Uterus (tissue), 4 donors: Measurements from ENCODE around the gene DTNBP1. TPM values are rescaled to one million over a fixed set of nuclear protein-coding genes. Genes with fewer than 3 reads are reported as not detected.
"Not testable (repeated sequence)": the region's sequence is repeated elsewhere in the genome, so short reads cannot be mapped to it uniquely, and the experiment has no call there.

ENCODE experiments used
- DNase-seq, 2 donors: peaks; one replicate each; pipeline ENCODE4 v3.0.0-alpha.2; 2019 to 2020
- H3K27ac ChIP-seq, 2 donors: fragments of 200-600 bp; sonication (generic); 1 replicate in 1 of 2; 2 replicates in 1 of 2; pipeline ENCODE4 v1.5.1; 2016 to 2018
- H3K27me3 ChIP-seq, 2 donors: fragments of 200-600 bp; sonication (generic); one replicate each; pipeline ENCODE4 v1.5.1; 2018 to 2019; ENCODE audit warnings: control low read depth in 1 of 2
- H3K36me3 ChIP-seq, 2 donors: fragments of 200-600 bp; sonication (generic); one replicate each; pipeline ENCODE4 v1.5.1; 2019; ENCODE audit warnings: control low read depth in 1 of 2
- H3K4me1 ChIP-seq, 2 donors: fragments of 200-600 bp; sonication (generic); one replicate each; pipeline ENCODE4 v1.5.1; 2018 to 2019; ENCODE audit warnings: control low read depth in 1 of 2
- H3K4me3 ChIP-seq, 2 donors: fragments of 200-600 bp; sonication (generic); 1 replicate in 1 of 2; 2 replicates in 1 of 2; pipeline ENCODE4 v1.5.1; 2018 to 2019; ENCODE audit warnings: mild to moderate bottlenecking in 1 of 2
- H3K9me3 ChIP-seq, 2 donors: fragments of 200-600 bp; sonication (generic); one replicate each; pipeline ENCODE4 v1.5.1; 2019; ENCODE audit warnings: control low read depth in 1 of 2
- POLR2A ChIP-seq, 2 donors: fragments of 450-650 bp; IDR thresholded peaks; one replicate each; pipeline ENCODE4 v1.6.1; 2016; ENCODE audit warnings: antibody characterized with exemption in 2 of 2, mild to moderate bottlenecking in 1 of 2, moderate library complexity in 1 of 2
- intact Hi-C: fragments of 100-400 bp; cut with DNase I; formaldehyde crosslinking; loops from one replicate; pipeline ENCODE4 v1.15.1; 2023; ENCODE audit warnings: low total_unique reads
- total RNA-seq, 4 donors: library from RNA; depleted of rRNA in 3 of 4; stranded (reverse); fragments of >200 nt in 3 of 4; gene quantifications; one replicate each; pipeline versions ENCODE4 v1.1.0 to v1.2.4, GENCODE V29; 2014 to 2023
- TF ChIP-seq, protein P1 (sequence below), 4 experiments: fragments of 200-600 bp in 2 of 4; fragments of 450-650 bp in 2 of 4; sonication (generic) in 2 of 4; IDR thresholded peaks; one replicate each; pipeline ENCODE4 v1.5.1; 2016 to 2019; ENCODE audit warnings: antibody characterized with exemption in 4 of 4, mild to moderate bottlenecking in 2 of 4, moderate library complexity in 1 of 4
- donor health status: DM: yes; HTN: yes; CAD: no.

DTNBP1 gene
- total RNA-seq, 4 donors from 2014 or later = 1.8 to 19.8 (median 9.0) TPM; not detected in 1

DNA sequence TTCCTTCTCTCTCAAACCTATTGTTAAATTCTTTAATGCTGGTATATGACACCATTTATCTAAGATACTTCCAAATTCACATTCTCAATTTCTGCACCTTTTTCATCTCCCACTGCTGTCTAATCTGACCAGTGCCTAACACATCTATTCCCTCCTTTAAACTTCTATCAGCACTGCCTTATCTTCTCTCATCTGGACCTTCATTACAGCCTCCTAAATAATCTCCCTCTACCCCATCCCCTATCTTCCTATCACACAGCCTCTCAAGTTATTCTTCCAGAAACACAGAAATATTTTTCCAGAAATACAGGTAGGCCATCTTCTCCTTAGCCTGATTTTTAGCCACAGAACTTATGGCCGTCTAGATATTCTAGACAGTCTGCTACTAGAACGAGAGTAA lies 5.5 kb downstream of the DTNBP1 start:
- intact Hi-C loops = no loop called here
- no peak for DNase-seq
- no peaks in the 10 kb centered on the region for H3K9me3 ChIP-seq
- no peaks in the 10 kb centered on the region for H3K4me1 ChIP-seq
- no peak overlapping the region for H3K27ac ChIP-seq
- no peaks in the 10 kb centered on the region for H3K27me3 ChIP-seq
- no peak overlapping the region for H3K4me3 ChIP-seq
- H3K36me3 ChIP-seq = no peaks in the 10 kb centered on the region
- TF ChIP-seq, protein P1, sequence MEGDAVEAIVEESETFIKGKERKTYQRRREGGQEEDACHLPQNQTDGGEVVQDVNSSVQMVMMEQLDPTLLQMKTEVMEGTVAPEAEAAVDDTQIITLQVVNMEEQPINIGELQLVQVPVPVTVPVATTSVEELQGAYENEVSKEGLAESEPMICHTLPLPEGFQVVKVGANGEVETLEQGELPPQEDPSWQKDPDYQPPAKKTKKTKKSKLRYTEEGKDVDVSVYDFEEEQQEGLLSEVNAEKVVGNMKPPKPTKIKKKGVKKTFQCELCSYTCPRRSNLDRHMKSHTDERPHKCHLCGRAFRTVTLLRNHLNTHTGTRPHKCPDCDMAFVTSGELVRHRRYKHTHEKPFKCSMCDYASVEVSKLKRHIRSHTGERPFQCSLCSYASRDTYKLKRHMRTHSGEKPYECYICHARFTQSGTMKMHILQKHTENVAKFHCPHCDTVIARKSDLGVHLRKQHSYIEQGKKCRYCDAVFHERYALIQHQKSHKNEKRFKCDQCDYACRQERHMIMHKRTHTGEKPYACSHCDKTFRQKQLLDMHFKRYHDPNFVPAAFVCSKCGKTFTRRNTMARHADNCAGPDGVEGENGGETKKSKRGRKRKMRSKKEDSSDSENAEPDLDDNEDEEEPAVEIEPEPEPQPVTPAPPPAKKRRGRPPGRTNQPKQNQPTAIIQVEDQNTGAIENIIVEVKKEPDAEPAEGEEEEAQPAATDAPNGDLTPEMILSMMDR (IDR thresholded peaks at IDR 0.05) = no peak
- no peak for TF ChIP-seq POLR2A (IDR thresholded peaks at IDR 0.05)

DNA sequence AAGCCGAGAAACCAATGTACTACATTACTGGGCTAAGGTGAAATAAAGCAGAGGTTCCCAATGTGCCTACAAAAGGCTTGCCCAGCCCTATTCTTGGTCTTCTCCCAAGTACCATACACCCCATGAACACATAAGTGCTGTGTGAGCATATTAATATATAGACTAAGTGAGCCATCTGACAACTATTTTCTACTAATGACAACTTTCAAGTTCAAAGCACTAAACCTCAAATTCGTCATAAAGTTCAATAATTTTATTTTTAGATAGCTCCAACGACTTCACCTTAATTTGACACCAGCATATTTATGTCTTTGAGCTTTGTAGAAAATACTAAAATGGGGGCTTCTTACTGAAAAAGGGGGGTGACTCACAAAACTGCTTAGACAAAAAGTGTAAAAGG lies 6.7 kb downstream of the DTNBP1 start:
- H3K36me3 ChIP-seq = no peaks in the 10 kb centered on the region
- TF ChIP-seq, protein P1 (IDR thresholded peaks at IDR 0.05) = no peak
- TF ChIP-seq POLR2A (IDR thresholded peaks at IDR 0.05) = no peak
- no peak overlapping the region for H3K4me3 ChIP-seq

DNA sequence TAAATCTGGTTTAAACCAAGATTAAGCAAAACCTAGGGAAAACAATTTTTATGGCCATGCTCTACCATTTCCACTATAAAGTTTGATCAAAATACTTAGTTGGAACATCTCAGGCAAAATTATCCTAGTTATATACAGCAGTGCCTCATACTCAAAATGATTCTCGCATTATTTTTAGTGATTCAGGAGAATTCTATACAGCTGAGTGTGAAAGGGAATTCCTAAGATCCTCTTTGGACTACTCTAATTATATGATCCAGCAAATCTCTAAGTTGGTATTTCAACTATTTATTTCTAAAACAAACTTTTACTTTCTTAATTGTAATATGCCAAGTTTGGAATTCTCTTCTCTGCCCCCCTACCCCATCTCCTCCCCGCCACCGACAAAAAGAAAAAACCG lies 8.6 kb downstream of the DTNBP1 start:
- intact Hi-C loops = no loop called here
- no peaks in the 10 kb centered on the region for H3K9me3 ChIP-seq
- TF ChIP-seq, protein P1 (IDR thresholded peaks at IDR 0.05) = no peak
- TF ChIP-seq POLR2A (IDR thresholded peaks at IDR 0.05) = no peak
- H3K4me3 ChIP-seq = no peak overlapping the region
- H3K36me3 ChIP-seq = no peaks in the 10 kb centered on the region
- H3K27ac ChIP-seq = no peak overlapping the region
- H3K27me3 ChIP-seq = no peaks in the 10 kb centered on the region
- no peaks in the 10 kb centered on the region for H3K4me1 ChIP-seq
- no peak for DNase-seq

More for the DNA sequence above, 6.7 kb downstream of the DTNBP1 start:
- Histone ChIP-seq H3K4me1 (no peaks in the 10 kb centered on the region), H3K27me3 (no peaks in the 10 kb centered on the region), H3K27ac (no peak overlapping the region), H3K9me3 (no peaks in the 10 kb centered on the region)
- no peak for DNase-seq
- intact Hi-C loops = no loop called here

DNA sequence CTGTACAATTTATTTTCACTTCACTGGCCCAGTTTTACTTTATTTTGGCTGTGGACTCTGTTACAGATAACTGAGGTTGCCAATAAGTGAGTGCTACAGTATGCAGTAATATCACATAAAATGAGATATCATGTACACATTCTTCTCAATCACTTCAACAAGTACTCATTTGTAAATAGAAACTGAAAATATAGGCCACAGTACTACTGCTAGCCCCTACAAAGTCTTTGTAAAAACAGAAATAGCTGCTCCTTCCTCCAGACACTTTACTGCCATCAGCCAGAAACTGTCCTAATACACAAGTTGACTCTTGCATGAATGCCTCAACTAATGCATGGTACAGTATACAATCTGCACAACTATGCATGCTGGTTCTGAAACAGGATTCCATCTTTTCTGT lies 9.2 kb downstream of the DTNBP1 start:
- Histone ChIP-seq H3K27me3 (no peaks in the 10 kb centered on the region), H3K4me3 (no peak overlapping the region), H3K36me3 (no peaks in the 10 kb centered on the region), H3K4me1 (no peaks in the 10 kb centered on the region), H3K9me3 (no peaks in the 10 kb centered on the region), H3K27ac (no peak overlapping the region)
- no peak for DNase-seq
- intact Hi-C loops = no loop called here
- TF ChIP-seq POLR2A (IDR thresholded peaks at IDR 0.05) = no peak
- TF ChIP-seq, protein P1 (IDR thresholded peaks at IDR 0.05) = no peak

DNA sequence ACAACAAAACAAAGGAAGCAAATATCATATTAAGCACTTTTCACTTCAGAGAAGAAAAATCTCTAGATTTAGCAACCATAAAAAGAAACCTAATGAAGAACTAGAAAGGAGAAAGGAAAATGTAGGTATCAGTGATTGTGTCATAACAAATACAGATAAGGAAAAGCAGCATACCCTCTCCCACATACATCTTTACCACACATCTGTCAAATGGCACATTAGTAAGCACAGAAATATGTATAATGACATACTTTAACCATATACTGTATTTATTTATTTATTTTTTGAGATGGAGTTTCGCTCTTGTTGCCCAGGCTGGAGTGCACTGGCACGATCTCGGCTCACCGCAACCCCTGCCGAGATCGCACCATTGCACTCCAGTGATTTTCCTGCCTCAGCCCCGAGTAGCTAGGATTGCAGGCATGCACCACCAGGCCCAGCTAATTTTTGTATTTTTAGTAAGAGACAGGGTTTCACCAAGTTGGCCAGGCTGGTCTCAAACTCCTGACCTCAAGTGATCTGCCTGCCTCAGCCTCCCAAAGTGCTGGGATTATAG lies 12.7 kb downstream of the DTNBP1 start:
- H3K27me3 ChIP-seq, H3K9me3 ChIP-seq, DNase-seq, H3K27ac ChIP-seq, H3K4me1 ChIP-seq, H3K36me3 ChIP-seq, H3K4me3 ChIP-seq, intact Hi-C loops: not testable (repeated sequence)

DNA sequence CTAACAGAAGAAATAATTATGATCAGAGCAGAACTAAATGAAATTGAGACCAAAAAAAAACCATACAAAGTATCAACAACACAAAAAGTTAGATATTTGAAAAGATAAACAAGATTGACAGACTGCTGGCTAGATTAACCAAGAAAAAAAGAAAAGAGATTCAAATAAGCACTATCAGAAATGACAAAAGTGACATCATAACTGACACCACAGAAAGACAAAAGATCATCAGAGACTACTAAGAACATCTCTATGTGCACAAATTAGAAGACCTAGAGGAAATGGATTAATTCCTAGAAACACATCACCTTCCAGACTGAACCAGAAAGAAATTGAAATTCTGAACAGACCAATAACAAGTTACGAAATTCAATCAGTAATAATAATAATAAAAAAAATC lies 17.9 kb downstream of the DTNBP1 start:
- no peak for DNase-seq
- Histone ChIP-seq H3K27me3 (no peaks in the 10 kb centered on the region), H3K4me3 (no peak overlapping the region), H3K27ac (no peak overlapping the region), H3K9me3 (peaks cover 0 to 16% of the 10 kb centered on the region in 2 donors), H3K4me1 (no peaks in the 10 kb centered on the region), H3K36me3 (no peaks in the 10 kb centered on the region)
- TF ChIP-seq, protein P1 (IDR thresholded peaks at IDR 0.05) = no peak
- TF ChIP-seq POLR2A (IDR thresholded peaks at IDR 0.05) = no peak
- intact Hi-C loops = no loop called here
